Body of pancreas (tissue), 4 donors: Measurements from ENCODE around the gene NCF4.

Source experiments
- POLR2A ChIP-seq, 3 donors: fragments of 450-650 bp; IDR thresholded peaks; one replicate each; pipeline ENCODE4 v1.6.1; 2016; ENCODE audit warnings: antibody characterized with exemption in 3 of 3, mild to moderate bottlenecking in 2 of 3
- TF ChIP-seq, protein P1 (sequence below), 7 experiments: fragments of 450-650 bp in 4 of 7; fragments of 200-600 bp in 3 of 7; sonication (generic) in 3 of 7; IDR thresholded peaks; one replicate each; pipeline ENCODE4 v1.5.1; 2016 to 2019; ENCODE audit warnings: antibody characterized with exemption in 7 of 7

DNA sequence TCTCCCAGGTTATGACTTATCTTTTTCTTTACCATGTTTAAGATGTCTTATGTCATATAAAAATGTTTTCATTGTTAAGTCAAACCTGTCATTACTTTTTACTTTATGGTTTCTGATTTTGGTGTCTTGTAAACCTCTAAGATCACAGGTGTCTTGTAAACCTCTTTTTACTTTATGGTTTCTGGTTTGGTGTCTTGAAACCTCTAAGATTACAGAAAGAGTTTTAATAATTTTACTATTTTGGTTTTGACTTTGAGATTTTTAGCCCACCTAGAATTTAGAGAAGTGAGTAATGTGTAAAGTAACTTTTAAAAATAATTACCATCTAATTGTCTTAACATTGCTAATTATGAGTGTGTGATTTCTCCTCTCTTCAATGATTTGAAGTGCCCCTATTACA is 55.2 kb downstream of the NCF4 start:
- TF ChIP-seq, protein P1, sequence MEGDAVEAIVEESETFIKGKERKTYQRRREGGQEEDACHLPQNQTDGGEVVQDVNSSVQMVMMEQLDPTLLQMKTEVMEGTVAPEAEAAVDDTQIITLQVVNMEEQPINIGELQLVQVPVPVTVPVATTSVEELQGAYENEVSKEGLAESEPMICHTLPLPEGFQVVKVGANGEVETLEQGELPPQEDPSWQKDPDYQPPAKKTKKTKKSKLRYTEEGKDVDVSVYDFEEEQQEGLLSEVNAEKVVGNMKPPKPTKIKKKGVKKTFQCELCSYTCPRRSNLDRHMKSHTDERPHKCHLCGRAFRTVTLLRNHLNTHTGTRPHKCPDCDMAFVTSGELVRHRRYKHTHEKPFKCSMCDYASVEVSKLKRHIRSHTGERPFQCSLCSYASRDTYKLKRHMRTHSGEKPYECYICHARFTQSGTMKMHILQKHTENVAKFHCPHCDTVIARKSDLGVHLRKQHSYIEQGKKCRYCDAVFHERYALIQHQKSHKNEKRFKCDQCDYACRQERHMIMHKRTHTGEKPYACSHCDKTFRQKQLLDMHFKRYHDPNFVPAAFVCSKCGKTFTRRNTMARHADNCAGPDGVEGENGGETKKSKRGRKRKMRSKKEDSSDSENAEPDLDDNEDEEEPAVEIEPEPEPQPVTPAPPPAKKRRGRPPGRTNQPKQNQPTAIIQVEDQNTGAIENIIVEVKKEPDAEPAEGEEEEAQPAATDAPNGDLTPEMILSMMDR (IDR thresholded peaks at IDR 0.05), result no peak
- TF ChIP-seq POLR2A (IDR thresholded peaks at IDR 0.05), result no peak
